OCI-LY1 (cell line): ENCODE results near the gene PFKL.

Experiments
- CTCF ChIP-seq: fragments of 200-600 bp; sonication (generic), shearing (Covaris generic); IDR thresholded peaks from 2 replicates; pipeline ENCODE4 v1.5.1; 2017; ENCODE audit warnings: mild to moderate bottlenecking, antibody characterized with exemption, low read length, moderate library complexity, mixed read lengths
- EZH2 ChIP-seq: fragments of 200-600 bp; sonication (generic), shearing (Covaris generic); IDR thresholded peaks from 2 replicates; pipeline ENCODE4 v1.8.0; 2017; ENCODE audit warnings: borderline replicate concordance, mixed run types, mild to moderate bottlenecking, antibody characterized with exemption, low read length, moderate library complexity, mixed read lengths

GRCh38 chr21:44368711-44369446, 69.0 kb downstream of the PFKL start:
- TF ChIP-seq CTCF (no peak), EZH2 (no peak)
